Measurements from ENCODE around the gene MAGI2.

MAGI2 gene

GRCh38 chr7:77989981-77990566, 1463.4 kb downstream of the MAGI2 start:
- TF ChIP-seq CSDC2 (CRISPR knock-in tag; IDR thresholded peaks at IDR 0.05) (no peak), CSRNP3 (CRISPR knock-in tag; IDR thresholded peaks at IDR 0.05) (no peak), BACH2 (CRISPR knock-in tag; IDR thresholded peaks at IDR 0.05; ENCODE audit: borderline replicate concordance) (no peak), ZNF70 (CRISPR knock-in tag; IDR thresholded peaks at IDR 0.05) (no peak), ISL1 (CRISPR knock-in tag; IDR thresholded peaks at IDR 0.05) (no peak), PATZ1 (CRISPR knock-in tag; IDR thresholded peaks at IDR 0.05; ENCODE audit: borderline replicate concordance) (no peak), TCF4 (CRISPR knock-in tag; IDR thresholded peaks at IDR 0.05; ENCODE audit: borderline replicate concordance) (no peak), GLIS3 (CRISPR knock-in tag; IDR thresholded peaks at IDR 0.05) (no peak), ZFP3 (CRISPR knock-in tag; IDR thresholded peaks at IDR 0.05) (no peak), SNAI2 (CRISPR knock-in tag; IDR thresholded peaks at IDR 0.05) (no peak), ARNTL (CRISPR knock-in tag; IDR thresholded peaks at IDR 0.05; ENCODE audit: borderline replicate concordance, low read depth) (no peak)
- no peak for ATAC-seq

GRCh38 chr7:77985974-77986339, 1467.5 kb downstream of the MAGI2 start:
- ATAC-seq, result no peak
- TF ChIP-seq ZC3H10 (CRISPR knock-in tag; IDR thresholded peaks at IDR 0.05) (no peak), GLIS3 (CRISPR knock-in tag; IDR thresholded peaks at IDR 0.05) (no peak), ZFP30 (CRISPR knock-in tag; IDR thresholded peaks at IDR 0.05) (no peak), POU6F1 (CRISPR knock-in tag; IDR thresholded peaks at IDR 0.05; ENCODE audit: borderline replicate concordance, low read depth) (no peak), SNAI2 (CRISPR knock-in tag; IDR thresholded peaks at IDR 0.05) (no peak), ARNTL (CRISPR knock-in tag; IDR thresholded peaks at IDR 0.05; ENCODE audit: borderline replicate concordance, low read depth) (no peak), ZNF565 (CRISPR knock-in tag; conservative IDR thresholded peaks at IDR 0.05; ENCODE audit: low read depth) (no peak), ESRRG (CRISPR knock-in tag; IDR thresholded peaks at IDR 0.05) (no peak), BACH2 (CRISPR knock-in tag; IDR thresholded peaks at IDR 0.05; ENCODE audit: borderline replicate concordance) (no peak), ZNF70 (CRISPR knock-in tag; IDR thresholded peaks at IDR 0.05) (no peak), TOX (CRISPR knock-in tag; IDR thresholded peaks at IDR 0.05; ENCODE audit: borderline replicate concordance) (no peak), ISL1 (CRISPR knock-in tag; IDR thresholded peaks at IDR 0.05) (no peak), CSRNP3 (CRISPR knock-in tag; IDR thresholded peaks at IDR 0.05) (no peak), TCF4 (CRISPR knock-in tag; IDR thresholded peaks at IDR 0.05; ENCODE audit: borderline replicate concordance) (no peak)

- TF ChIP-seq ISL1 (CRISPR knock-in tag; IDR thresholded peaks at IDR 0.05), result no peak
- TF ChIP-seq ZNF70 (CRISPR knock-in tag; IDR thresholded peaks at IDR 0.05), result no peak
- TF ChIP-seq ZC3H10 (CRISPR knock-in tag; IDR thresholded peaks at IDR 0.05), result no peak
- TF ChIP-seq BACH2 (CRISPR knock-in tag; IDR thresholded peaks at IDR 0.05; ENCODE audit: borderline replicate concordance), result no peak
- TF ChIP-seq TCF4 (CRISPR knock-in tag; IDR thresholded peaks at IDR 0.05; ENCODE audit: borderline replicate concordance), result no peak
- TF ChIP-seq PATZ1 (CRISPR knock-in tag; IDR thresholded peaks at IDR 0.05; ENCODE audit: borderline replicate concordance), result no peak
- TF ChIP-seq OSR1 (CRISPR knock-in tag; IDR thresholded peaks at IDR 0.05), result no peak
- TF ChIP-seq CREB5 (CRISPR knock-in tag; IDR thresholded peaks at IDR 0.05; ENCODE audit: low read depth), result no peak
- no peak for TF ChIP-seq POU6F1 (CRISPR knock-in tag; IDR thresholded peaks at IDR 0.05; ENCODE audit: borderline replicate concordance, low read depth)
- no peak for TF ChIP-seq ZNF565 (CRISPR knock-in tag; conservative IDR thresholded peaks at IDR 0.05; ENCODE audit: low read depth)
- no peak for TF ChIP-seq ZFP3 (CRISPR knock-in tag; IDR thresholded peaks at IDR 0.05)
- no peak for ATAC-seq
Observed at GRCh38 chr7:77985232-77985973, 1468.1 kb downstream of the MAGI2 start.

All from SK-N-SH treated with all-trans-retinoic acid at 6 μM for 48 hours (cell line).